Activated naive CD4-positive, alpha-beta T cell treated with anti-CD3 and anti-CD28 coated beads, Interleukin-2, amount 50 U/mL, for 72 hours (primary cell): Measurements from ENCODE around the gene COQ4. TPM values are rescaled to one million over a fixed set of nuclear protein-coding genes. Genes with fewer than 3 reads are reported as not detected.
"Not testable (repeated sequence)": the region's sequence is repeated elsewhere in the genome, so short reads cannot be mapped to it uniquely, and the experiment has no call there.

Source experiments
- ATAC-seq, 2 donors: fragments of 150-1000 bp; cut with Tn5 transposase; 2 replicates each; pipeline ENCODE4 v1.10.0; 2021; ENCODE audit warnings: mild to moderate bottlenecking in 2 of 2, moderate library complexity in 2 of 2
- DNase-seq, 2 donors: peaks; one replicate each; pipeline ENCODE4 v3.0.0; 2021 to 2022; ENCODE audit warnings: low spot score in 2 of 2
- H3K27ac Mint-ChIP-seq, 2 donors: one replicate each; pipeline ENCODE4 v1.8.0; 2022; ENCODE audit warnings: mild to moderate bottlenecking in 2 of 2, mixed read lengths in 2 of 2
- H3K36me3 Mint-ChIP-seq, 2 donors: one replicate each; pipeline ENCODE4 v1.8.0; 2022; ENCODE audit warnings: mixed read lengths in 2 of 2
- H3K9me3 Mint-ChIP-seq, 2 donors: one replicate each; pipeline ENCODE4 v1.8.0; 2022; ENCODE audit warnings: mixed read lengths in 2 of 2
- total RNA-seq, 2 donors: library from RNA; stranded (reverse); gene quantifications; one replicate each; pipeline ENCODE4 v1.2.3, GENCODE V29; 2022

Gene COQ4
- 10 to 100 TPM; 33.9 to 38.3 TPM for total RNA-seq

GRCh38 chr9:128322404-128323211, at the start of gene COQ4, which contains the start of gene TRUB2:
COQ4 (plus strand) TSS chr9:128322839; CDS start chr9:128322859, 20 bp downstream.
TRUB2 (minus strand) TSS chr9:128322447; CDS start chr9:128322408, 39 bp downstream.
- ATAC-seq (peak; percentile 85 to 91), DNase-seq (peak; percentile 92 to 93)
- Mint-ChIP-seq H3K36me3 (peaks cover 6 to 20% of the 10 kb centered on the region in 2 donors), H3K9me3 (no peaks in the 10 kb centered on the region), H3K27ac (peak within 1 kb of the TSS; percentile 93 to 99)

- no peaks in the 10 kb centered on the region for H3K9me3 Mint-ChIP-seq
- H3K27ac Mint-ChIP-seq, result peak overlapping the region in 1 of 2 donors; percentile 98
- DNase-seq, result no peak
- H3K36me3 Mint-ChIP-seq, result peaks cover 0 to 12% of the 10 kb centered on the region in 2 donors
- ATAC-seq, result no peak
Observed at GRCh38 chr9:128274245-128274644, 48.4 kb upstream of the COQ4 start.

- peak; percentile 62 to 76 for ATAC-seq
- H3K36me3 Mint-ChIP-seq, result peaks cover 0 to 12% of the 10 kb centered on the region in 2 donors
Observed at GRCh38 chr9:128275198-128276007, 47.2 kb upstream of the COQ4 start, which contains the start of gene GOLGA2. GOLGA2 (minus strand) TSS chr9:128276007; CDS start chr9:128275976, 31 bp downstream.

GRCh38 chr9:128276008-128276573, 46.5 kb upstream of the COQ4 start, which contains the start of gene SWI5:
SWI5 (plus strand) TSS chr9:128276276.
- DNase-seq, result peak; percentile 100
- H3K9me3 Mint-ChIP-seq, result no peaks in the 10 kb centered on the region
- peak; percentile 98 to 99 for ATAC-seq
- peaks cover 0 to 12% of the 10 kb centered on the region in 2 donors for H3K36me3 Mint-ChIP-seq
- peak within 1 kb of the TSS; percentile 98 to 99 for H3K27ac Mint-ChIP-seq

More at GRCh38 chr9:128275198-128276007, 47.2 kb upstream of the COQ4 start, which contains the start of gene GOLGA2:
- peak within 1 kb of the TSS; percentile 98 to 99 for H3K27ac Mint-ChIP-seq
- DNase-seq, result no peak
- H3K9me3 Mint-ChIP-seq, result no peaks in the 10 kb centered on the region

GRCh38 chr9:128276574-128277270, 45.9 kb upstream of the COQ4 start:
- ATAC-seq, result peak in 1 of 2 donors; percentile 3
- H3K36me3 Mint-ChIP-seq, result peaks cover 0 to 12% of the 10 kb centered on the region in 2 donors
- H3K27ac Mint-ChIP-seq, result peak overlapping the region; percentile 98 to 99
- no peak for DNase-seq
- no peaks in the 10 kb centered on the region for H3K9me3 Mint-ChIP-seq

- H3K27ac Mint-ChIP-seq, result peak overlapping the region in 1 of 2 donors; percentile 43
- not testable (repeated sequence) for DNase-seq, H3K9me3 Mint-ChIP-seq, ATAC-seq
- peaks cover 0 to 12% of the 10 kb centered on the region in 2 donors for H3K36me3 Mint-ChIP-seq
Observed at GRCh38 chr9:128279088-128280073, 43.3 kb upstream of the COQ4 start.

GRCh38 chr9:128280084-128280622, 42.5 kb upstream of the COQ4 start:
- ATAC-seq, result no peak
- peak overlapping the region; percentile 43 to 72 for H3K27ac Mint-ChIP-seq
- peaks cover 0 to 7% of the 10 kb centered on the region in 2 donors for H3K36me3 Mint-ChIP-seq
- DNase-seq, result no peak
- no peaks in the 10 kb centered on the region for H3K9me3 Mint-ChIP-seq

GRCh38 chr9:128282500-128282899, 40.1 kb upstream of the COQ4 start:
- ATAC-seq (no peak), DNase-seq (no peak)
- no peaks in the 10 kb centered on the region for H3K9me3 Mint-ChIP-seq
- H3K36me3 Mint-ChIP-seq, result no peaks in the 10 kb centered on the region
- H3K27ac Mint-ChIP-seq, result no peak overlapping the region

GRCh38 chr9:128285033-128285784, 37.4 kb upstream of the COQ4 start:
- H3K27ac Mint-ChIP-seq, result peak overlapping the region in 1 of 2 donors; percentile 29
- ATAC-seq (no peak), DNase-seq (no peak)
- H3K36me3 Mint-ChIP-seq, result no peaks in the 10 kb centered on the region
- no peaks in the 10 kb centered on the region for H3K9me3 Mint-ChIP-seq

GRCh38 chr9:128286440-128286839, 36.2 kb upstream of the COQ4 start:
- H3K27ac Mint-ChIP-seq, result peak overlapping the region in 1 of 2 donors; percentile 72
- H3K9me3 Mint-ChIP-seq, result no peaks in the 10 kb centered on the region
- DNase-seq (no peak), ATAC-seq (no peak)
- no peaks in the 10 kb centered on the region for H3K36me3 Mint-ChIP-seq

- DNase-seq, result no peak
- Mint-ChIP-seq H3K27ac (no peak overlapping the region), H3K9me3 (no peaks in the 10 kb centered on the region), H3K36me3 (no peaks in the 10 kb centered on the region)
- no peak for ATAC-seq
Observed at GRCh38 chr9:128288273-128289004, 34.2 kb upstream of the COQ4 start.

- Mint-ChIP-seq H3K9me3 (no peaks in the 10 kb centered on the region), H3K36me3 (no peaks in the 10 kb centered on the region), H3K27ac (no peak overlapping the region)
- DNase-seq (no peak), ATAC-seq (no peak)
Observed at GRCh38 chr9:128292009-128292408, 30.6 kb upstream of the COQ4 start.

- no peaks in the 10 kb centered on the region for H3K9me3 Mint-ChIP-seq
- H3K27ac Mint-ChIP-seq, result no peak overlapping the region
- no peak for ATAC-seq
- DNase-seq, result no peak
- no peaks in the 10 kb centered on the region for H3K36me3 Mint-ChIP-seq
Observed at GRCh38 chr9:128293091-128293490, 29.5 kb upstream of the COQ4 start.

GRCh38 chr9:128294142-128294541, 28.5 kb upstream of the COQ4 start:
- Mint-ChIP-seq H3K36me3 (no peaks in the 10 kb centered on the region), H3K27ac (no peak overlapping the region), H3K9me3 (no peaks in the 10 kb centered on the region)
- DNase-seq, result no peak
- no peak for ATAC-seq
